Liver (tissue), 9 donors: Measurements from ENCODE around the gene TRIM15. TPM values are rescaled to one million over a fixed set of nuclear protein-coding genes. Genes with fewer than 3 reads are reported as not detected.

Experiments used
- DNase-seq: peaks from one replicate; pipeline ENCODE4 v3.0.0-alpha.2; 2017; ENCODE audit warnings: low spot score
- H3K27ac ChIP-seq, 2 donors: one replicate each; pipeline ENCODE4 v1.7.0; 2013; ENCODE audit warnings: inconsistent platforms in 2 of 2, low read length in 2 of 2, control low read depth in 1 of 2, low read depth in 1 of 2, mild to moderate bottlenecking in 1 of 2
- H3K27me3 ChIP-seq, 4 donors: one replicate each; pipeline versions ENCODE4 v1.6.1 to v1.7.0; 2013; ENCODE audit warnings: low read length in 3 of 4, inconsistent platforms in 1 of 4, mild to moderate bottlenecking in 1 of 4, moderate library complexity in 1 of 4; ENCODE audit not compliant: control insufficient read depth in 4 of 4, insufficient read depth in 4 of 4
- H3K36me3 ChIP-seq, 4 donors: one replicate each; pipeline versions ENCODE4 v1.6.1 to v1.7.0; 2013; ENCODE audit warnings: low read length in 3 of 4, mild to moderate bottlenecking in 3 of 4, low read depth in 1 of 4, moderate library complexity in 1 of 4; ENCODE audit not compliant: control insufficient read depth in 4 of 4, insufficient read depth in 3 of 4
- H3K4me1 ChIP-seq, 4 donors: one replicate each; pipeline versions ENCODE4 v1.6.1 to v1.7.0; 2013; ENCODE audit warnings: low read length in 3 of 4, mild to moderate bottlenecking in 3 of 4, moderate library complexity in 1 of 4; ENCODE audit not compliant: control insufficient read depth in 4 of 4, insufficient read depth in 4 of 4
- H3K4me3 ChIP-seq, 3 donors: one replicate each; pipeline versions ENCODE4 v1.6.1 to v1.7.0; 2013; ENCODE audit warnings: low read length in 3 of 3, control low read depth in 1 of 3, low read depth in 1 of 3, mild to moderate bottlenecking in 1 of 3
- H3K9ac ChIP-seq, 2 donors: one replicate each; pipeline ENCODE4 v1.7.0; 2013; ENCODE audit warnings: low read length in 2 of 2, mild to moderate bottlenecking in 2 of 2, moderate library complexity in 2 of 2, control low read depth in 1 of 2, low read depth in 1 of 2
- H3K9me3 ChIP-seq, 4 donors: one replicate each; pipeline versions ENCODE4 v1.6.1 to v1.7.0; 2013; ENCODE audit warnings: low read length in 3 of 4; ENCODE audit not compliant: control insufficient read depth in 4 of 4
- EGR1 ChIP-seq, 2 donors: IDR thresholded peaks; 2 replicates each; pipeline ENCODE4 v1.6.1; 2016 to 2018; ENCODE audit warnings: antibody characterized with exemption in 2 of 2, low read depth in 2 of 2
- FOXA1 ChIP-seq: IDR thresholded peaks from 2 replicates; pipeline ENCODE4 v1.6.1; 2016; ENCODE audit warnings: antibody characterized with exemption
- FOXA2 ChIP-seq: IDR thresholded peaks from 2 replicates; pipeline ENCODE4 v1.6.1; 2016; ENCODE audit warnings: antibody characterized with exemption
- GABPA ChIP-seq, 2 donors: IDR thresholded peaks in 1 of 2; conservative IDR thresholded peaks in 1 of 2; 2 replicates each; pipeline ENCODE4 v1.6.1; 2016; ENCODE audit warnings: antibody characterized with exemption in 2 of 2, mild to moderate bottlenecking in 1 of 2, moderate library complexity in 1 of 2
- HNF4A ChIP-seq, 2 donors: conservative IDR thresholded peaks; 2 replicates each; pipeline ENCODE4 v1.6.1; 2016; ENCODE audit warnings: antibody characterized with exemption in 2 of 2, mild to moderate bottlenecking in 2 of 2
- HNF4G ChIP-seq: IDR thresholded peaks from 2 replicates; pipeline ENCODE4 v1.6.1; 2016; ENCODE audit warnings: antibody characterized with exemption
- JUND ChIP-seq, 2 donors: IDR thresholded peaks; 2 replicates each; pipeline ENCODE4 v1.6.1; 2016; ENCODE audit warnings: antibody characterized with exemption in 2 of 2
- MAX ChIP-seq: IDR thresholded peaks from 2 replicates; pipeline ENCODE4 v1.6.1; 2016; ENCODE audit warnings: antibody characterized with exemption
- NR2F2 ChIP-seq: IDR thresholded peaks from 2 replicates; pipeline ENCODE4 v1.6.1; 2016; ENCODE audit warnings: antibody characterized with exemption
- RAD21 ChIP-seq, 2 donors: IDR thresholded peaks; 2 replicates each; pipeline ENCODE4 v1.6.1; 2016; ENCODE audit warnings: antibody characterized with exemption in 2 of 2, mild to moderate bottlenecking in 2 of 2
- REST ChIP-seq: IDR thresholded peaks from 2 replicates; pipeline ENCODE4 v1.6.1; 2016; ENCODE audit warnings: antibody characterized with exemption, mild to moderate bottlenecking
- RXRA ChIP-seq, 2 donors: IDR thresholded peaks; 2 replicates each; pipeline ENCODE4 v1.6.1; 2017 to 2018; ENCODE audit warnings: antibody characterized with exemption in 2 of 2, mild to moderate bottlenecking in 1 of 2
- SP1 ChIP-seq: IDR thresholded peaks from 2 replicates; pipeline ENCODE4 v1.6.1; 2018; ENCODE audit warnings: antibody characterized with exemption, mild to moderate bottlenecking
- TAF1 ChIP-seq: conservative IDR thresholded peaks from 2 replicates; pipeline ENCODE4 v1.6.1; 2016; ENCODE audit warnings: antibody characterized with exemption, mild to moderate bottlenecking
- YY1 ChIP-seq: IDR thresholded peaks from 2 replicates; pipeline ENCODE4 v1.6.1; 2016; ENCODE audit warnings: antibody characterized with exemption, mild to moderate bottlenecking
- WGBS: extraction: QIAGEN DNeasy Blood & Tissue Kit; methylation state at CpG from one replicate; pipeline ENCODE4 v1.1.7; 2013; 5-methylcytosine and 5-hydroxymethylcytosine counted together
- polyA plus RNA-seq, 2 donors: library from polyadenylated mRNA; stranded (reverse) in 1 of 2; unstranded in 1 of 2; fragments of 200-250 nt in 1 of 2; fragments of >200 nt in 1 of 2; fragmentation: Nextera tagmentation in 1 of 2; extraction: Ambion mirVana in 1 of 2; gene quantifications; one replicate each; pipeline versions ENCODE4 v1.2.1 to v1.2.3, GENCODE V29; 2013 to 2015
- total RNA-seq, 2 donors: library from RNA; depleted of rRNA; stranded (reverse); fragments of >200 nt; gene quantifications; one replicate each; pipeline ENCODE4 v1.2.3, GENCODE V29; 2014
- TF ChIP-seq, protein P1 (sequence below): IDR thresholded peaks from 2 replicates; pipeline ENCODE4 v1.6.1; 2016; ENCODE audit warnings: antibody characterized with exemption
- TF ChIP-seq, protein P2 (sequence below): IDR thresholded peaks from 2 replicates; pipeline ENCODE4 v1.6.1; 2016; ENCODE audit warnings: antibody characterized with exemption
- TF ChIP-seq, protein P3 (sequence below): fragments of 150-350 bp; IDR thresholded peaks from 2 replicates; pipeline ENCODE4 v1.5.1; 2017; ENCODE audit warnings: improper control_type of control experiment, low read depth, low read length; ENCODE audit not compliant: missing input control
- donor health status: healthy.
- donor health status: healthy.
- donor health status: healthy.
- donor health status: healthy.
- donor health status: healthy.

TRIM15 gene
- total and polyA plus RNA-seq, 4 donors: 1.6 to 2.8 (median 1.9) TPM

- TF ChIP-seq FOXA2: no peak
These were observed 13.3 kb upstream of the TRIM15 start (continued) for GRCh38 chr6:30149858-30150550.

GRCh38 chr6:30150671-30151395, 12.5 kb upstream of the TRIM15 start:
- 94% methylated on average over 10 of the region's 10 CpGs for WGBS
- TF ChIP-seq, protein P1, sequence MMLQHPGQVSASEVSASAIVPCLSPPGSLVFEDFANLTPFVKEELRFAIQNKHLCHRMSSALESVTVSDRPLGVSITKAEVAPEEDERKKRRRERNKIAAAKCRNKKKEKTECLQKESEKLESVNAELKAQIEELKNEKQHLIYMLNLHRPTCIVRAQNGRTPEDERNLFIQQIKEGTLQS: no peak
- TF ChIP-seq MAX (no peak), GABPA (IDR thresholded peaks at IDR 0.05 in 1 of 2, conservative IDR thresholded peaks at IDR 0.05 in 1 of 2) (no peak), JUND (IDR thresholded peaks at IDR 0.05) (no peak), NR2F2 (no peak), FOXA1 (no peak), RAD21 (IDR thresholded peaks at IDR 0.05) (no peak), HNF4G (no peak), TAF1 (no peak), REST (no peak), FOXA2 (no peak), HNF4A (conservative IDR thresholded peaks at IDR 0.05) (no peak), SP1 (no peak), EGR1 (IDR thresholded peaks at IDR 0.05; ENCODE audit: low read depth in 2 of 2) (no peak), YY1 (no peak), RXRA (IDR thresholded peaks at IDR 0.05) (no peak)
- TF ChIP-seq, protein P2, sequence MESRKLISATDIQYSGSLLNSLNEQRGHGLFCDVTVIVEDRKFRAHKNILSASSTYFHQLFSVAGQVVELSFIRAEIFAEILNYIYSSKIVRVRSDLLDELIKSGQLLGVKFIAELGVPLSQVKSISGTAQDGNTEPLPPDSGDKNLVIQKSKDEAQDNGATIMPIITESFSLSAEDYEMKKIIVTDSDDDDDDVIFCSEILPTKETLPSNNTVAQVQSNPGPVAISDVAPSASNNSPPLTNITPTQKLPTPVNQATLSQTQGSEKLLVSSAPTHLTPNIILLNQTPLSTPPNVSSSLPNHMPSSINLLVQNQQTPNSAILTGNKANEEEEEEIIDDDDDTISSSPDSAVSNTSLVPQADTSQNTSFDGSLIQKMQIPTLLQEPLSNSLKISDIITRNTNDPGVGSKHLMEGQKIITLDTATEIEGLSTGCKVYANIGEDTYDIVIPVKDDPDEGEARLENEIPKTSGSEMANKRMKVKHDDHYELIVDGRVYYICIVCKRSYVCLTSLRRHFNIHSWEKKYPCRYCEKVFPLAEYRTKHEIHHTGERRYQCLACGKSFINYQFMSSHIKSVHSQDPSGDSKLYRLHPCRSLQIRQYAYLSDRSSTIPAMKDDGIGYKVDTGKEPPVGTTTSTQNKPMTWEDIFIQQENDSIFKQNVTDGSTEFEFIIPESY: no peak
- TF ChIP-seq, protein P3, sequence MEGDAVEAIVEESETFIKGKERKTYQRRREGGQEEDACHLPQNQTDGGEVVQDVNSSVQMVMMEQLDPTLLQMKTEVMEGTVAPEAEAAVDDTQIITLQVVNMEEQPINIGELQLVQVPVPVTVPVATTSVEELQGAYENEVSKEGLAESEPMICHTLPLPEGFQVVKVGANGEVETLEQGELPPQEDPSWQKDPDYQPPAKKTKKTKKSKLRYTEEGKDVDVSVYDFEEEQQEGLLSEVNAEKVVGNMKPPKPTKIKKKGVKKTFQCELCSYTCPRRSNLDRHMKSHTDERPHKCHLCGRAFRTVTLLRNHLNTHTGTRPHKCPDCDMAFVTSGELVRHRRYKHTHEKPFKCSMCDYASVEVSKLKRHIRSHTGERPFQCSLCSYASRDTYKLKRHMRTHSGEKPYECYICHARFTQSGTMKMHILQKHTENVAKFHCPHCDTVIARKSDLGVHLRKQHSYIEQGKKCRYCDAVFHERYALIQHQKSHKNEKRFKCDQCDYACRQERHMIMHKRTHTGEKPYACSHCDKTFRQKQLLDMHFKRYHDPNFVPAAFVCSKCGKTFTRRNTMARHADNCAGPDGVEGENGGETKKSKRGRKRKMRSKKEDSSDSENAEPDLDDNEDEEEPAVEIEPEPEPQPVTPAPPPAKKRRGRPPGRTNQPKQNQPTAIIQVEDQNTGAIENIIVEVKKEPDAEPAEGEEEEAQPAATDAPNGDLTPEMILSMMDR: no peak
- peaks cover 0 to 12% (median 9%) of the 10 kb centered on the region in 4 donors for H3K4me1 ChIP-seq
- DNase-seq: no peak
- no peaks in the 10 kb centered on the region for H3K9me3 ChIP-seq
- H3K27me3 ChIP-seq: no peaks in the 10 kb centered on the region
- H3K27ac ChIP-seq: no peak overlapping the region
- H3K4me3 ChIP-seq: no peak overlapping the region
- H3K9ac ChIP-seq: no peak overlapping the region
- no peaks in the 10 kb centered on the region for H3K36me3 ChIP-seq
